GM21528 (cell line): Measurements from ENCODE around the gene PTPRK.

Experiments used
- ATAC-seq: cut with Tn5 transposase; IDR thresholded peaks from one replicate; pipeline ENCODE4 v1.9.1; 2021; ENCODE audit warnings: mild to moderate bottlenecking, moderate library complexity; ENCODE audit not compliant: unreplicated experiment, low FRiP score

Gene PTPRK

DNA sequence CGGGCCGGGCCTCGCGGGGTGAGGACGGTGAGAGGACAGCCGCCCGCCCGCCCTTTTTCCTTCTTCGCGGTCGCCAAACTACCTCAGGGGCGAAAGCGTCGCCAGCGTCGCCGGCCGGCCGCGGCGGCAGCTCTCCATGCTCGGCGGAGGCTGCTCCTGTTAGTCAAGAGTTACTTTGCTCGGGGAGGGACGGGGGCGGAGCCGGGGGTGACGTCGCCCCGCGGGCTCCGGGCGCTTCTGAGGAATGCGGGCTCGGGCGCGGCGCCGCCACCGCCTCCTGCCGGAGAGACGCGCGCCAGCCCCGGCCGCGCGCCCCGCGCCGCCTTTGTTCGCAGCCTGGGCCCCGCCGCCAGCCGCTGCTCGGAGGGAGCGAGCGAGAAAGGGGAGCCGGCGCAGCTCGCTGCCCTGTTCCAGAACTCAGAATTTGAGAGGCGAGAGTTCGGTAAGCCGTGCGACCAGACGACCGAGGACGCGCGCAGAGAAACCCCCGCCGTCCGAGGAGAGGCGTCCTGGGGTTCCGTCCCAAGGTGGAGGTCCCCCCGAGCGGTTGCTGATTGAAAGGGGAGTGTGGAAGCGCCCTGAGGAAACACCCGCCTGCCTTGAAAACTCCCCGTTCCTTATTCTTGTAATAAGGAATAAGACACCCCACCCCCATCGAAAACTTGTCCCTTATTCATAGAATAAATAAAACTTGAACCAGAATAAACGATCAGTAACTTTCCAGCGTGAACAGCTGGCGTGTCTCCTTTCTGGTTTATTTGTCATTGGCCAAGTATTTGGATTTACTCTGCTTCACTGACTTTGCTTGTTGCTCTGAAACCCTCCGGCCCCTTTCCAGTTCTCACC is at the start of gene PTPRK:
Gene PTPRK, minus strand, starts transcription at position 164 of the 846 bp plus-strand sequence. CDS start 241 bp downstream, outside the sequence.
- peak; percentile 94 for ATAC-seq

GRCh38 chr6:128567029-128567428 is 46.6 kb upstream of the PTPRK start:
- no peak for ATAC-seq

- ATAC-seq: no peak
Observed at GRCh38 chr6:128560966-128561365, 40.6 kb upstream of the PTPRK start.

GRCh38 chr6:128558924-128559323 is 38.5 kb upstream of the PTPRK start:
- no peak for ATAC-seq

- no peak for ATAC-seq
Observed at GRCh38 chr6:128558021-128558420, 37.6 kb upstream of the PTPRK start.

DNA sequence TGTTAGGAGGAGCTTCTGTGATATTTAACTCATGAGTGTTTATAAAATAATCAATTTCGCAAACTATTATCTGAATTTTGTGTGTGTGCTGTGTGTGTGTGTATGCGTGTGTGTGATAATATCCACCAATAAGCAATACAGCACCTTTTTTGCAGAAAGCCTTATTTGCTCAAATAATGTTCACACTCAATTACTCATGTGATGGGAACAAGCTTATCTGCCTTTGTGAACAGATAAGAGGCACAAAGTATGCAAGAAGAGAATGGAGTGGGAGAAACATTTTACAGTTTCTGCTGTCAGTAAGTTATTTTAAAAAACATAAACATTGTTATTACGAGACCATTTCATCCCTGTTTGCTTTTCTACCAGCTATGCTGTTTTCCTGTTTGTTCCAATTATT is 36.7 kb upstream of the PTPRK start:
- no peak for ATAC-seq

DNA sequence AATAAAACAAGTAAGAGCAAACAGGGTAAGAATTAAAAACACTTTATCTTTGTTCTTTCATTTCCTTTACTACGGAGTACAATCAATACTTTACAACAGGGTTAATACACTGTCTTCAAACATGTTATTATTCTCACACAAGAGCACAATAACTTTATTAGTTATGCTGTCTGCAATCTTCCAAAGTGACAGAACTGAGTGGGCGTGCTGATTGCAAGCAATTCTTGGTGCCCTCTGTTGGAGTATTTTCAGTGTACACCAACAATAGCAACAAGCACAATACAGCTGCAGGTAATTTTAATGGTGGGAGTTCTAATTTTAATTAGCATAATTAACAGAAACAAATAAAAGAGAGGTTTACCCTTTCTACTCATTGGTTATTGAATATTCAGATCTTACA is 33.9 kb upstream of the PTPRK start:
- ATAC-seq: no peak

GRCh38 chr6:128541261-128541660 is 20.9 kb upstream of the PTPRK start:
- no peak for ATAC-seq

- no peak for ATAC-seq
Observed at GRCh38 chr6:128538763-128539162, 18.4 kb upstream of the PTPRK start.

DNA sequence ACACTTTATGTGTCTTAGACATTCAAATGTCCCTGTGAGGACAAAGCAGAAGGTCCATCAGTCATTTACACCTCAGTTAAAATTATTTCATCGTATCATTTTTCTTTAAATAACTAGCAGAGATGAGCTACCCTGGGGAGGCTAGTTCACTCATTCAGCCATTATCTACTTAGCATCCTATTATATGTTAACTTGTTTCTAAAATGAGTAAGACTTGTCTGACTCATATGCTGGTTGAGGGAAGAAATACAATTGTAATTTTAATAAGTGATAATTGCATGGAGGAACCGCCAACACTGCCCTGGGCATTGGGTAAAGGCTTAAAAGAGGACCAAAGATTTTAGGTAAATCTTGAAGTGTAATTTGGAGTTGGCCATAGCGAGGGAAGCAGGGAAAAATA is 12.4 kb upstream of the PTPRK start:
- ATAC-seq: no peak

DNA sequence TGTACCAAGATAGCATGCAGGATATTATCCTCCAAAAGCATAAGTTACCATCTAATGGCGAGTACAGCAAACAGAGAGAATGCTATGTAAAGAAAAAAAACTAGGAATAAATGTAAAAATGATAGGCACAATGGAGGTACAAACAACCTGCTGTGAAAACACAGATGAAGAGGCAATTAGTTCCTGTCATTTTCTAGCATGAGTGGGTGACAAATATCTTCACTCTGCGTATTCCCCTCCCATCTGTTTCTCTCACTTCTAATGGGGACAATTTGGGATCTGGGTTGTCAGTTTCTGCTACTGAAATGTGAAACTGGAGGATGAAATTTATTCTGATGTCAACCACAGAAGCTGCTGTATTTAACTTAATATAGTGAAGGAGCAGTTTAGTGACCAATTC is 11.7 kb upstream of the PTPRK start:
- no peak for ATAC-seq

- no peak for ATAC-seq
Observed at GRCh38 chr6:128531696-128532095, 11.3 kb upstream of the PTPRK start.

DNA sequence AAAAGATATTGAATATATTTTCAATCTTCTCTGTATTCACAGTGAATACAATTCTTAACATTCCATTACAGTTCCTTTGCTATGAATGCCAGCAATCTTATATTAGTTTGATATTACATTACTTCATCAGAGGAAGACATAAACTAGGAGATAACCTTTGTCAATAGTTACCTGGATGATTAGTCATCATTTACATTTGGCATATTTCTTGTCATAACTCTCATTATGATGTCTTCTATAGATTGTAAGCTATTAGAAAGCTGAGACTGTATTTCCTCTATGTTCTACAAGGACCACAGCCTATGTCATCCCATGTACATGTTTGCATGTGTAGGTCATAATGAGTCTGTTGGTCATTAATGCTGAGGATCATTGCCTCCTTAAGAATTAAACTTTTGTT is 7.8 kb upstream of the PTPRK start:
- no peak for ATAC-seq

- ATAC-seq: no peak
Observed at GRCh38 chr6:128527375-128527774, 7.0 kb upstream of the PTPRK start.

GRCh38 chr6:128526152-128526914 is 5.9 kb upstream of the PTPRK start:
- no peak for ATAC-seq

GRCh38 chr6:128525406-128525805 is 5.0 kb upstream of the PTPRK start:
- no peak for ATAC-seq

- ATAC-seq: no peak
Observed at GRCh38 chr6:128521282-128521632, 858 bp upstream of the PTPRK start.

- peak; percentile 32 for ATAC-seq
Observed at GRCh38 chr6:128519931-128520435, 416 bp downstream of the PTPRK start.

DNA sequence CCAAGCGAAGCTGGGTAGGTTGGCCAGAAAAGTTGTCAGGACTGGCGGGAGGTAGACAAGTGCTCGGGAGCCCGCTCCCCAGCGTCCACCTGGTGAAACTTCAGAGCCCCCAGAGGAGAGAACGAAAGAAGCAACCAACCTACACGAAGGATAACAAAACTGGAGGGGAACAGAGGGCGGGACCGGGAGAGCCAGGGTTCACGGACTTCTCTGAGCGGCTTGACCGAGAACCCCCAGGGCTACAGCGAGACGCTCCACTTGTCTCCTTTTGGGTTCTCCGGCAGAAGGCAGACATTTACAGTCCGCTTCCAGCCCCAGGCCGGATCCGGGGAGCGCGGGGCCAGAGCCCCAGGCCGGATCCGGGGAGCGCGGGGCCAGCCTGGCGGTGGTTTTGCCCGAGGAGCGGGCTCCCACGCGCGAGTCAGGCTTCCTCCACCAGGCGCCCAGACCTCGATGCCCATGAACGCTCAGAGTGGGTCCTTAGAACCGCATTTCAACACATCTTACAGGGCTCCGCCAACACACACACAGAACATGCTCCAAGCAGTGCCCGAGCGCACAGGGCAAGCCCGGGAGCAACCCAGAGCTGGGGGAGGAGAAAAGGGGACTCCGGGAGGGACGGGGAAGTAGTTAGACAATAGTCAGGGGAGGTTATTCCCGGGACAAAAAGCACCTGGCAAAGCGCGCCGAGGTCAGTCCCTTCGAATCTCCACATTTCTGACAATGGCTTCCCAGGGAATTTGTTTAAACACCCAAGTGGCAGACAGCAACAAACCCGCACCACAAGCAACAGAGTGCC is 1.1 kb downstream of the PTPRK start:
- ATAC-seq: no peak

GRCh38 chr6:128518434-128519131 is 1.8 kb downstream of the PTPRK start:
- no peak for ATAC-seq
